Measurements from ENCODE around the gene SH3GL2.

Gene SH3GL2

GRCh38 chr9:17622141-17622540 is 43.3 kb downstream of the SH3GL2 start:
- no peak for DNase-seq (ENCODE audit: low read depth)
- no peak for TF ChIP-seq CTCF (IDR thresholded peaks at IDR 0.05; ENCODE audit: insufficient read depth, low read depth, low read length, missing control alignments)
- no peak overlapping the region for H3K4me3 ChIP-seq (ENCODE audit: low read depth, low read length)

- TF ChIP-seq CTCF (IDR thresholded peaks at IDR 0.05; ENCODE audit: insufficient read depth, low read depth, low read length, missing control alignments) = no peak
- DNase-seq (ENCODE audit: low read depth) = no peak
- H3K4me3 ChIP-seq (ENCODE audit: low read depth, low read length) = no peak overlapping the region
These were observed 43.9 kb downstream of the SH3GL2 start for GRCh38 chr9:17622749-17623148.

- TF ChIP-seq CTCF (IDR thresholded peaks at IDR 0.05; ENCODE audit: insufficient read depth, low read depth, low read length, missing control alignments) = no peak
- H3K4me3 ChIP-seq (ENCODE audit: low read depth, low read length) = no peak overlapping the region
- no peak for DNase-seq (ENCODE audit: low read depth)
These were observed 45.1 kb downstream of the SH3GL2 start for GRCh38 chr9:17623965-17624364.

- TF ChIP-seq CTCF (IDR thresholded peaks at IDR 0.05; ENCODE audit: insufficient read depth, low read depth, low read length, missing control alignments) = no peak
- DNase-seq (ENCODE audit: low read depth) = no peak
- H3K4me3 ChIP-seq (ENCODE audit: low read depth, low read length) = no peak overlapping the region
These were observed 45.7 kb downstream of the SH3GL2 start for GRCh38 chr9:17624571-17624970.

- no peak for TF ChIP-seq CTCF (IDR thresholded peaks at IDR 0.05; ENCODE audit: insufficient read depth, low read depth, low read length, missing control alignments)
- no peak for DNase-seq (ENCODE audit: low read depth)
These were observed 47.0 kb downstream of the SH3GL2 start for GRCh38 chr9:17625644-17626388.

GRCh38 chr9:17627641-17628040 is 48.8 kb downstream of the SH3GL2 start:
- no peak overlapping the region for H3K4me3 ChIP-seq (ENCODE audit: low read depth, low read length)
- no peak for DNase-seq (ENCODE audit: low read depth)
- TF ChIP-seq CTCF (IDR thresholded peaks at IDR 0.05; ENCODE audit: insufficient read depth, low read depth, low read length, missing control alignments) = no peak

More at GRCh38 chr9:17625644-17626388, 47.0 kb downstream of the SH3GL2 start:
- H3K4me3 ChIP-seq (ENCODE audit: low read depth, low read length) = no peak overlapping the region

- DNase-seq (ENCODE audit: low read depth) = no peak
- no peak overlapping the region for H3K4me3 ChIP-seq (ENCODE audit: low read depth, low read length)
- no peak for TF ChIP-seq CTCF (IDR thresholded peaks at IDR 0.05; ENCODE audit: insufficient read depth, low read depth, low read length, missing control alignments)
These were observed 49.8 kb downstream of the SH3GL2 start for GRCh38 chr9:17628624-17629023.

Data from GM12865 (cell line).